Uterus (tissue), 2 donors: ENCODE measurements around the gene NME2.

Experiments
- POLR2A ChIP-seq, 2 donors: fragments of 450-650 bp; IDR thresholded peaks; one replicate each; pipeline ENCODE4 v1.6.1; 2016; ENCODE audit warnings: antibody characterized with exemption in 2 of 2, mild to moderate bottlenecking in 1 of 2, moderate library complexity in 1 of 2
- TF ChIP-seq, protein P1 (sequence below), 4 experiments: fragments of 200-600 bp in 2 of 4; fragments of 450-650 bp in 2 of 4; sonication (generic) in 2 of 4; IDR thresholded peaks; one replicate each; pipeline ENCODE4 v1.5.1; 2016 to 2019; ENCODE audit warnings: antibody characterized with exemption in 4 of 4, mild to moderate bottlenecking in 2 of 4, moderate library complexity in 1 of 4

DNA sequence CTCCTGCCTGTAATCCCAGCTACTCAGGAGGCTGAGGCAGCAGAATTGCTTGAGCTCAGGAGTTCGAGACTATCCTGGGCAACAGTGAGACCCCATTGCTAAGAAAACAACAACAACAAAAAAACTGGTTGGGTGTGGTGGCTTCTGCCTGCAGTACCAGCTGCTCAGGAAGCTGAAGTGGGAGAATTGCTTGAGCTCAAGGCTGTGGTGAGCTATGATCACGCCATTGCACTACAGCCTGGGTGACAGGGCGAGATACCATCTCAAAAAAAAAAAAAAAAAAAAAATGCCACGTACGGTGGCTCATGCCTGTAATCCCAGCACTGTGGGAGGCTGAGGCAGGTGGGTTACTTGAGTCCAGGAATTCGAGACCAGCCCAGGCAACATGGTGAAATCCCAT lies 34.1 kb downstream of the NME2 start:
- TF ChIP-seq, protein P1, sequence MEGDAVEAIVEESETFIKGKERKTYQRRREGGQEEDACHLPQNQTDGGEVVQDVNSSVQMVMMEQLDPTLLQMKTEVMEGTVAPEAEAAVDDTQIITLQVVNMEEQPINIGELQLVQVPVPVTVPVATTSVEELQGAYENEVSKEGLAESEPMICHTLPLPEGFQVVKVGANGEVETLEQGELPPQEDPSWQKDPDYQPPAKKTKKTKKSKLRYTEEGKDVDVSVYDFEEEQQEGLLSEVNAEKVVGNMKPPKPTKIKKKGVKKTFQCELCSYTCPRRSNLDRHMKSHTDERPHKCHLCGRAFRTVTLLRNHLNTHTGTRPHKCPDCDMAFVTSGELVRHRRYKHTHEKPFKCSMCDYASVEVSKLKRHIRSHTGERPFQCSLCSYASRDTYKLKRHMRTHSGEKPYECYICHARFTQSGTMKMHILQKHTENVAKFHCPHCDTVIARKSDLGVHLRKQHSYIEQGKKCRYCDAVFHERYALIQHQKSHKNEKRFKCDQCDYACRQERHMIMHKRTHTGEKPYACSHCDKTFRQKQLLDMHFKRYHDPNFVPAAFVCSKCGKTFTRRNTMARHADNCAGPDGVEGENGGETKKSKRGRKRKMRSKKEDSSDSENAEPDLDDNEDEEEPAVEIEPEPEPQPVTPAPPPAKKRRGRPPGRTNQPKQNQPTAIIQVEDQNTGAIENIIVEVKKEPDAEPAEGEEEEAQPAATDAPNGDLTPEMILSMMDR (IDR thresholded peaks at IDR 0.05): no peak
- TF ChIP-seq POLR2A (IDR thresholded peaks at IDR 0.05): no peak
